ENCODE data around the gene CDC6. TPM values are rescaled to one million over a fixed set of nuclear protein-coding genes. Genes with fewer than 3 reads are reported as not detected.
A peak's percentile ranks its signal among the peaks of the same experiment; 100 is the strongest.

Gene CDC6
- polyA plus RNA-seq, 1 donor: 32.9 TPM

- DNase-seq: peak; percentile 81
These were observed 35.0 kb downstream of the CDC6 start for GRCh38 chr17:40322358-40323315.

DNA sequence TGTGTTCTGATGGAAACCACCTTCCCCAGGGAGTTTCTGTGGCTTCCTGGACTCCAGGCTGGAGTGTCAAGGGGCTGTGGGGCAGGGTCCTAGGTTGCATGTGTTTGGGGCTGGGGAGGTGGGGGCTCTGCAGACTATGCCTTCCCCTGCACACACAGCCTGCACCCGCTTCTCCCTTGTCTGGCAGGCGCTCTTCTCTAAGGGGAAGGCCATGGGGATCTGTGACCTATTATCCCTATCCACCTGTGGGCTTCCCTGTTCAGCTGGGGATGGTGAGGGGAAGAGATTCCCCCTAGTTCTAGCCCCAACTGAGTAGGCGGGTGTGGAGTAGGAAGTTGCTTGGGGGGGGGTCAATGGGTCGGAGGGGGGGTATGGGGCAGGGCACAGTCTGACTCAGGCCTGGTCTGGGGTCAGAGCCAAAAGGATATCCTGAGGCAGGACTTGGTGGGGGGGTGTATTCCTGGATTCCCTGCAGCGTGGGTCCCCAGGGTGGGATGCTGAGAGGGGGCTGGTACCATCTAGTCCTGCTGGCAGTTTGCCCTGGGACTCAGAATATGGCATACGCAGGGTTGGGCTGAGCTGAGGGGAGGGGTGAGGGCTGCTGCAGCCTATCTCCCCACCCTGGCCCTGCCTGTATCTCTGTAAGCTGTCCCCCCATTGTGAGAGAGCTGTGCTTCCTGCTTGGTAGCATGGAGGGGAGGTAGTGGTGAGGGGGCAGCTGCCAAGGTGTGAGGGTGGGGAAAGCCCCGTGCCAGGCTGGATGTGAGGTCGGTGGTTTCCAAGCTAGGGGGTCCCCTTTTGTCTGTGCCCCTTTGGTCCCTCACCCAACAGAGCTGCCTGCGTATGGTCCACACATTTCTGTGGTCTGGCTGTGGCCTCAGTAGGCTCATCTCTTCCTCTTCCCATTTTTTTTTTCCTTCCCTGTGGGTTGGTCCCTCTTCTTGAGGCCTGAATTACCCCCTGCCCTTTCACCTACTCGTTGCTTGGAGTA is 36.0 kb downstream of the CDC6 start:
- no peak for DNase-seq

- no peak for DNase-seq
These were observed 37.7 kb downstream of the CDC6 start for GRCh38 chr17:40325156-40326013.

GRCh38 chr17:40326014-40326831 is 38.5 kb downstream of the CDC6 start:
- no peak for DNase-seq

DNA sequence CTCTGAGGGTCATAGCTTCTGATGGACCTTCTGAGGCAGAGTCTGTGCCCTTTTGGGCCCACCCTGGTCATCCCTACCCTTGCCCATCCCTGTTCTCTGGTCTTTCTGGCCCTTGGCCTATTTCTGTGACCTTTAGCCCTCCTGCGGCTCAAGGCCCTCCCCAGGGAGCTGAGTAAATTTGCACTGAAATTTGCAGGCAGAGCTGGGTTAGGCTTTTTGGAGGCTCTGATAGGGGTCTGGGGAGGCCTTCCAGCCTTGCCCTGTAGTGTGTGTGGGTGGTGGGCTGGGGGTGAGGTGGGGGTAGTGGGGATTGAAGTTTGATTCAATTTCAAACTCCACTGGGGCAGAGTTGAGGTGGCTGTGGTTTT is 39.1 kb downstream of the CDC6 start:
- no peak for DNase-seq

GRCh38 chr17:40327244-40327729 is 39.6 kb downstream of the CDC6 start:
- DNase-seq: no peak

- no peak for DNase-seq
These were observed 40.2 kb downstream of the CDC6 start for GRCh38 chr17:40327735-40328385.

GRCh38 chr17:40328386-40328766 is 40.7 kb downstream of the CDC6 start:
- DNase-seq: no peak

- DNase-seq: no peak
These were observed 42.4 kb downstream of the CDC6 start for GRCh38 chr17:40329839-40330794.

DNA sequence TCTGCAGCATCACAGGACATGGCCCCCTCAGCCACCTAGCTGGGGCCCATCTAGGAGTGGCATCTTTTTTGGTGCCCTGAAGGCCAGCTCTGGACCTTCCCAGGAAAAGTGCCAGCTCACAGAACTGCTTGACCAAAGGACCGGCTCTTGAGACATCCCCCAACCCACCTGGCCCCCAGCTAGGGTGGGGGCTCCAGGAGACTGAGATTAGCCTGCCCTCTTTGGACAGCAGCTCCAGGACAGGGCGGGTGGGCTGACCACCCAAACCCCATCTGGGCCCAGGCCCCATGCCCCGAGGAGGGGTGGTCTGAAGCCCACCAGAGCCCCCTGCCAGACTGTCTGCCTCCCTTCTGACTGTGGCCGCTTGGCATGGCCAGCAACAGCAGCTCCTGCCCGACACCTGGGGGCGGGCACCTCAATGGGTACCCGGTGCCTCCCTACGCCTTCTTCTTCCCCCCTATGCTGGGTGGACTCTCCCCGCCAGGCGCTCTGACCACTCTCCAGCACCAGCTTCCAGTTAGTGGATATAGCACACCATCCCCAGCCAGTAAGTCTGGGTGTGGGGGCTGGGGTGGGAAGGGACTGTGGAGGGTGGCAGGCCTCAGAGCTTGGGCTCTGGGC is 43.3 kb downstream of the CDC6 start:
- no peak for DNase-seq

- DNase-seq: no peak
These were observed 44.3 kb downstream of the CDC6 start for GRCh38 chr17:40331743-40332641.

DNA sequence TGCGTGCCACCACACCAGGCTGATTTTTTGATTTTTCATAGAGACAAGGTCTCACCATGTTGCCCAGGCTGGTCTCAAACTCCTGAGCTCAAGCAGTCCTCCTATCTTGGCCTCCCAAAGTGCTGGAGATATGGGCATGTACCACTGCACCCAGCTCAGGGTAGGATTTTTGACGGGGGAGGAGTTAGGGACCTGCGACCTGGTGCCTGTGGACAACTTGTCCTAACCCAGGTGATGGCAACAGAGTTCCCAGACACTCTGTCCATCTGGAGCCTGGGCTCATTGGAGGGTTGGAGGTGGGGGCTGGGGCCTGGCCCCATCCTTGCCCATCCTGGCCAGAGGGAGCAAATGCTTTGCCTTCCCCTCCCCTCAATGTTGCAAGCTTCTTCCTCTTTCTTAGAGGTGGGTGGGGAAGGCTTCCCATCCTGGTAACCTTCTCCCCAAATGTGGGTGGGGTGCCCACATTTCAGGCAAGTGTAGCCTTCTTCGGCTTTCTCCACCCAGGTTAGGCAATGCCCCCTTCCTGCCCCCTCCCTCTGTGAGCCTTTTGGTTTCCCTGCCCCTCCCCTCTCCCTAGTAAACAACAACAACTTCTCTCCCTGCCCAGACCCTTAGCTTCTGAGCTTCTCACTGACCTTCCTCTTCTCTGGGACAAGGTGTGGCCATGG is 46.2 kb downstream of the CDC6 start:
- no peak for DNase-seq

- no peak for DNase-seq
These were observed 47.9 kb downstream of the CDC6 start for GRCh38 chr17:40335620-40336019.

- DNase-seq: no peak
These were observed 49.7 kb downstream of the CDC6 start for GRCh38 chr17:40337351-40337750.

DNA sequence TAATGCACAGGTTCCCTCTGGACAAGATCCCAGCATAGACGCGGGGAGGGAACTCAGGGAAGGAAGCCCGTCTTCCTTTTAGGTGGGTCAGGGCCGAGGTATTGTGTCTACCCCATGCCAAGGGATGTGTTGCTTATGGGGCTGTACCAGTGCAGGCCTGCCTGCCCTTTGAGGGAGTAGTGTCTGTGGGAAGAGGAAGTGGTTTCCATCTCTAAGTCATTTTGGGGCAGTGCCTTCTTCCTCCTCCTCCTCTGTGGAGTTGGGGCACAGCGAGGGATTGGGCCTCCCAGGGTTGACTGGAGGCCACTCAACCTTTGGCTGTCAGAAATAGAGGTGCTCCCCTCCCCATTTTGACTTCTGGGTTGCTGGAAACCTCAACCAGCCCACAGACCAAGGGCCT is 50.4 kb downstream of the CDC6 start:
- no peak for DNase-seq

DNA sequence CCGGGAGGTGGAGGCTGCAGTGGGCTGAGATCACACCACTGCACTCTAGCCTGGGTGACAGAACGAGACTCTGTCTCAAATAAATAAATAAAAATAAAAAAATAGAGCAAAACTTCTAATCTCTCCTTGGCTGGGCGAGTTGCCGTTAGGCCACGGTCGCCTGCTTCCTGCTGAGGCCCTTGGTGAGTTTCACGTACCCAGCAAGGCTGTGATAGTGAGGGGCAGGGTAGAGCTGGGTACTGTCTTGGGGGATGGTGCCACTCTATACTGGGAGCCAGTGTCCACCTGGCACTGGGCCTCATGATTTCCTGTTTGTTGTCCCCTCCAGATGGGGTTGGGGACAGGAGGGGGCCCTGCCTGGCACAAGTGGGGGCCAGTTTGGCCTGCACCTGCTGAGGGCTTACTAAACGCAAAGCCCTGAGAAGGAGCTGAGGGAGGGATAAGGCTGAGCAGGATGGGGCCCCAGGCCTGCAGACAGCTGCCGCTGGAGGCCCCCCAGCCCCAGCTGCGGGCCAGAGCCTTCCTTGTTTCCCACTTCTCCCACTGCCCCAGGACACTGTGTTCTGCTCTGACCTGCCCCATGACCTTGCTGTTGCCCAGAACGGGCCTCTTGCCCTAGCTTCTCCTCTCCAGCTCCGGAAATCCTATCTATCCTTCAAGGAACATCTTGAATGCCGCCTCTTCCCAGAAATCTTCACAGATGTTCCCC is 51.4 kb downstream of the CDC6 start:
- DNase-seq: no peak

All from left kidney (tissue), 2 donors.